ENCODE data around the gene ITGA3. TPM values are rescaled to one million over a fixed set of nuclear protein-coding genes. Genes with fewer than 3 reads are reported as not detected.
A peak's percentile ranks its signal among the peaks of the same experiment; 100 is the strongest.

The ITGA3 gene
- total RNA-seq, 2 experiments from 2014 or later, result 2.3 to 2.4 TPM

- DNase-seq, result no peak
- Mint-ChIP-seq H3K9me3 (no peaks in the 10 kb centered on the region), H3K27me3 (no peaks in the 10 kb centered on the region), H3K4me1 (ENCODE audit: low read depth) (peaks cover under 1% of the 10 kb centered on the region), H3K4me3 (no peak overlapping the region), H3K27ac (no peak overlapping the region), H3K36me3 (ENCODE audit: low read depth) (peaks cover 9% of the 10 kb centered on the region)
- Histone ChIP-seq H3K4me3 (ENCODE audit: low read length) (no peak overlapping the region), H3K4me1 (ENCODE audit: insufficient read depth, low read length) (no peaks in the 10 kb centered on the region), H3K36me3 (ENCODE audit: insufficient read depth, low read length) (no peaks in the 10 kb centered on the region), H3K27me3 (ENCODE audit: control insufficient read depth in 1 of 2, insufficient read depth in 2 of 2, low read length in 2 of 2) (no peaks in the 10 kb centered on the region), H3K9me3 (ENCODE audit: control insufficient read depth in 1 of 2, insufficient read depth in 1 of 2, low read length in 2 of 2) (no peaks in the 10 kb centered on the region), H3K27ac (ENCODE audit: low read depth in 1 of 2, low read length in 2 of 2) (no peak overlapping the region)
- no peak for TF ChIP-seq CTCF (IDR thresholded peaks at IDR 0.05)
- intact Hi-C loops (cut with DNase I, micrococcal nuclease), result no loop called here
- POLR2A ChIA-PET, result no interaction called here
- no peak for ATAC-seq (ENCODE audit: poor library complexity)
- CTCF ChIA-PET, result interaction anchor here (1.4 kb wide), 1 partner anchor 24 kb away, joined by 3 read pairs; no protein-coding TSS in a partner anchor
Measured at GRCh38 chr17:50063561-50064252, 7.8 kb downstream of the ITGA3 start.

GRCh38 chr17:50064253-50065001 lies 8.5 kb downstream of the ITGA3 start:
- no peak for TF ChIP-seq CTCF (IDR thresholded peaks at IDR 0.05)
- POLR2A ChIA-PET, result no interaction called here
- Histone ChIP-seq H3K4me3 (ENCODE audit: low read length) (no peak overlapping the region), H3K27ac (ENCODE audit: low read depth in 1 of 2, low read length in 2 of 2) (no peak overlapping the region), H3K36me3 (ENCODE audit: insufficient read depth, low read length) (no peaks in the 10 kb centered on the region), H3K4me1 (ENCODE audit: insufficient read depth, low read length) (no peaks in the 10 kb centered on the region), H3K27me3 (ENCODE audit: control insufficient read depth in 1 of 2, insufficient read depth in 2 of 2, low read length in 2 of 2) (no peaks in the 10 kb centered on the region), H3K9me3 (ENCODE audit: control insufficient read depth in 1 of 2, insufficient read depth in 1 of 2, low read length in 2 of 2) (no peaks in the 10 kb centered on the region)
- peaks cover 9% of the 10 kb centered on the region for H3K36me3 Mint-ChIP-seq (ENCODE audit: low read depth)
- intact Hi-C loops (cut with DNase I, micrococcal nuclease), result no loop called here
- DNase-seq (peak in 1 of 14 experiments; percentile 0), ATAC-seq (ENCODE audit: poor library complexity) (no peak)
- no peak overlapping the region for H3K4me3 Mint-ChIP-seq
- no peaks in the 10 kb centered on the region for H3K4me1 Mint-ChIP-seq (ENCODE audit: low read depth)
- CTCF ChIA-PET, result no interaction called here
- no peaks in the 10 kb centered on the region for H3K27me3 Mint-ChIP-seq
- H3K27ac Mint-ChIP-seq, result no peak overlapping the region
- H3K9me3 Mint-ChIP-seq, result no peaks in the 10 kb centered on the region

DNA sequence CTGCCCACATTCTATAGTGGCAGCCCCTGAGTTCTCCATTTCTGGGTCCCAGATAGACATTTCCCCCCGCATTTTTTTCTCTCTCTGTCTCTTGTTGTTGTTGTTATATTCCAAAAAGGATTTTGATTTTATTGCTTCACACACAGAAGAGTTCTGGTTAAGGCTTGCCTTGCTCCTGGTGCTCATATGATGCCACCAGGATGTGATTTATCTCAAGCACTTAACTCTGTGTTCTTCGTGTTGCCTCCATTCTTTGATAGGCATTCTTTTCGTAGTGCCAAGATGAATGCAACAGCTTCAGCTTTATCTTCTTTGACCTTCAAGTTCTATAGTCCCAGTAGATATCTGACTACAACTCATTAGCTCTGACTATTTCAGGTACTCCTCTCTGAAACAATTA lies 9.1 kb downstream of the ITGA3 start:
- intact Hi-C loops (cut with DNase I, micrococcal nuclease), result no loop called here
- no peaks in the 10 kb centered on the region for H3K9me3 ChIP-seq (ENCODE audit: control insufficient read depth in 1 of 2, insufficient read depth in 1 of 2, low read length in 2 of 2)
- DNase-seq (no peak), ATAC-seq (ENCODE audit: poor library complexity) (no peak)
- no peaks in the 10 kb centered on the region for H3K27me3 ChIP-seq (ENCODE audit: control insufficient read depth in 1 of 2, insufficient read depth in 2 of 2, low read length in 2 of 2)
- no peaks in the 10 kb centered on the region for H3K4me1 ChIP-seq (ENCODE audit: insufficient read depth, low read length)
- Mint-ChIP-seq H3K4me3 (no peak overlapping the region), H3K9me3 (no peaks in the 10 kb centered on the region), H3K27me3 (no peaks in the 10 kb centered on the region), H3K36me3 (ENCODE audit: low read depth) (peaks cover 9% of the 10 kb centered on the region), H3K4me1 (ENCODE audit: low read depth) (no peaks in the 10 kb centered on the region), H3K27ac (no peak overlapping the region)
- no peak for TF ChIP-seq CTCF (IDR thresholded peaks at IDR 0.05)
- no peak overlapping the region for H3K27ac ChIP-seq (ENCODE audit: low read depth in 1 of 2, low read length in 2 of 2)
- ChIA-PET CTCF (interaction anchor here (0.7 kb wide), 1 partner anchor 620 kb away, joined by 3 read pairs; no protein-coding TSS in a partner anchor), POLR2A (no interaction called here)
- H3K36me3 ChIP-seq (ENCODE audit: insufficient read depth, low read length), result no peaks in the 10 kb centered on the region
- no peak overlapping the region for H3K4me3 ChIP-seq (ENCODE audit: low read length)

Measured in CD4-positive, alpha-beta T cell (primary cell).